Stimulated activated CD4-positive, alpha-beta T cell treated with anti-CD3 and anti-CD28 coated beads, TNF-alpha, amount 100 ng/mL, for 48 hours (primary cell): ENCODE measurements around the gene DISP2.

Source experiments
- DNase-seq, 3 donors: peaks; one replicate each; pipeline ENCODE4 v3.0.0-alpha.2; 2020; ENCODE audit warnings: low read depth in 3 of 3

Gene DISP2

GRCh38 chr15:40388941-40389823 lies 31.2 kb downstream of the DISP2 start:
- DNase-seq: no peak

- DNase-seq: no peak
Observed at GRCh38 chr15:40389824-40390595, 32.0 kb downstream of the DISP2 start.

- DNase-seq: no peak
Observed at GRCh38 chr15:40392986-40393948, 35.2 kb downstream of the DISP2 start.

- no peak for DNase-seq
Observed at GRCh38 chr15:40397688-40398412, 39.8 kb downstream of the DISP2 start.

- DNase-seq: no peak
Observed at GRCh38 chr15:40398413-40398873, 40.4 kb downstream of the DISP2 start.

- no peak for DNase-seq
Observed at GRCh38 chr15:40399370-40399769, 41.4 kb downstream of the DISP2 start.

GRCh38 chr15:40405501-40406381 lies 47.7 kb downstream of the DISP2 start, which contains the start of gene IVD:
Gene IVD (plus strand): TSS chr15:40405795. CDS start chr15:40405828, 33 bp downstream.
- DNase-seq: peak; percentile 85 to 89 (median 86)

- DNase-seq: no peak
Observed at GRCh38 chr15:40407330-40407990, 49.4 kb downstream of the DISP2 start.

GRCh38 chr15:40409366-40409765 lies 51.3 kb downstream of the DISP2 start:
- DNase-seq: no peak

- no peak for DNase-seq
Observed at GRCh38 chr15:40410476-40410875, 52.5 kb downstream of the DISP2 start.

GRCh38 chr15:40412095-40412759 lies 54.2 kb downstream of the DISP2 start:
- no peak for DNase-seq

- no peak for DNase-seq
Observed at GRCh38 chr15:40413036-40413435, 55.0 kb downstream of the DISP2 start.

- DNase-seq: no peak
Observed at GRCh38 chr15:40414816-40415215, 56.8 kb downstream of the DISP2 start.

- no peak for DNase-seq
Observed at GRCh38 chr15:40415226-40415625, 57.2 kb downstream of the DISP2 start.

- no peak for DNase-seq
Observed at GRCh38 chr15:40416056-40416455, 58.0 kb downstream of the DISP2 start.

- DNase-seq: no peak
Observed at GRCh38 chr15:40418126-40418525, 60.1 kb downstream of the DISP2 start.

GRCh38 chr15:40420071-40420713 lies 62.2 kb downstream of the DISP2 start:
- no peak for DNase-seq

- no peak for DNase-seq
Observed at GRCh38 chr15:40420793-40421192, 62.8 kb downstream of the DISP2 start.
